ENCODE measurements around the gene FAM240A. TPM values are rescaled to one million over a fixed set of nuclear protein-coding genes. Genes with fewer than 3 reads are reported as not detected.

The FAM240A gene
- total and polyA plus RNA-seq, 2 experiments from 2014 or later = 0.18 TPM; not detected in 1

- TF ChIP-seq, protein P1, sequence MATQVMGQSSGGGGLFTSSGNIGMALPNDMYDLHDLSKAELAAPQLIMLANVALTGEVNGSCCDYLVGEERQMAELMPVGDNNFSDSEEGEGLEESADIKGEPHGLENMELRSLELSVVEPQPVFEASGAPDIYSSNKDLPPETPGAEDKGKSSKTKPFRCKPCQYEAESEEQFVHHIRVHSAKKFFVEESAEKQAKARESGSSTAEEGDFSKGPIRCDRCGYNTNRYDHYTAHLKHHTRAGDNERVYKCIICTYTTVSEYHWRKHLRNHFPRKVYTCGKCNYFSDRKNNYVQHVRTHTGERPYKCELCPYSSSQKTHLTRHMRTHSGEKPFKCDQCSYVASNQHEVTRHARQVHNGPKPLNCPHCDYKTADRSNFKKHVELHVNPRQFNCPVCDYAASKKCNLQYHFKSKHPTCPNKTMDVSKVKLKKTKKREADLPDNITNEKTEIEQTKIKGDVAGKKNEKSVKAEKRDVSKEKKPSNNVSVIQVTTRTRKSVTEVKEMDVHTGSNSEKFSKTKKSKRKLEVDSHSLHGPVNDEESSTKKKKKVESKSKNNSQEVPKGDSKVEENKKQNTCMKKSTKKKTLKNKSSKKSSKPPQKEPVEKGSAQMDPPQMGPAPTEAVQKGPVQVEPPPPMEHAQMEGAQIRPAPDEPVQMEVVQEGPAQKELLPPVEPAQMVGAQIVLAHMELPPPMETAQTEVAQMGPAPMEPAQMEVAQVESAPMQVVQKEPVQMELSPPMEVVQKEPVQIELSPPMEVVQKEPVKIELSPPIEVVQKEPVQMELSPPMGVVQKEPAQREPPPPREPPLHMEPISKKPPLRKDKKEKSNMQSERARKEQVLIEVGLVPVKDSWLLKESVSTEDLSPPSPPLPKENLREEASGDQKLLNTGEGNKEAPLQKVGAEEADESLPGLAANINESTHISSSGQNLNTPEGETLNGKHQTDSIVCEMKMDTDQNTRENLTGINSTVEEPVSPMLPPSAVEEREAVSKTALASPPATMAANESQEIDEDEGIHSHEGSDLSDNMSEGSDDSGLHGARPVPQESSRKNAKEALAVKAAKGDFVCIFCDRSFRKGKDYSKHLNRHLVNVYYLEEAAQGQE (IDR thresholded peaks at IDR 0.05; ENCODE audit: unreplicated experiment) = no peak
- TF ChIP-seq, protein P2, sequence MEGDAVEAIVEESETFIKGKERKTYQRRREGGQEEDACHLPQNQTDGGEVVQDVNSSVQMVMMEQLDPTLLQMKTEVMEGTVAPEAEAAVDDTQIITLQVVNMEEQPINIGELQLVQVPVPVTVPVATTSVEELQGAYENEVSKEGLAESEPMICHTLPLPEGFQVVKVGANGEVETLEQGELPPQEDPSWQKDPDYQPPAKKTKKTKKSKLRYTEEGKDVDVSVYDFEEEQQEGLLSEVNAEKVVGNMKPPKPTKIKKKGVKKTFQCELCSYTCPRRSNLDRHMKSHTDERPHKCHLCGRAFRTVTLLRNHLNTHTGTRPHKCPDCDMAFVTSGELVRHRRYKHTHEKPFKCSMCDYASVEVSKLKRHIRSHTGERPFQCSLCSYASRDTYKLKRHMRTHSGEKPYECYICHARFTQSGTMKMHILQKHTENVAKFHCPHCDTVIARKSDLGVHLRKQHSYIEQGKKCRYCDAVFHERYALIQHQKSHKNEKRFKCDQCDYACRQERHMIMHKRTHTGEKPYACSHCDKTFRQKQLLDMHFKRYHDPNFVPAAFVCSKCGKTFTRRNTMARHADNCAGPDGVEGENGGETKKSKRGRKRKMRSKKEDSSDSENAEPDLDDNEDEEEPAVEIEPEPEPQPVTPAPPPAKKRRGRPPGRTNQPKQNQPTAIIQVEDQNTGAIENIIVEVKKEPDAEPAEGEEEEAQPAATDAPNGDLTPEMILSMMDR (conservative IDR thresholded peaks at IDR 0.05; ENCODE audit: low read depth in 2 of 2) = no peak
- no peak for TF ChIP-seq STAT1 (IDR thresholded peaks at IDR 0.05; ENCODE audit: unreplicated experiment)
These were observed 3.1 kb upstream of the FAM240A start (continued) for GRCh38 chr3:46609212-46609721.

DNA sequence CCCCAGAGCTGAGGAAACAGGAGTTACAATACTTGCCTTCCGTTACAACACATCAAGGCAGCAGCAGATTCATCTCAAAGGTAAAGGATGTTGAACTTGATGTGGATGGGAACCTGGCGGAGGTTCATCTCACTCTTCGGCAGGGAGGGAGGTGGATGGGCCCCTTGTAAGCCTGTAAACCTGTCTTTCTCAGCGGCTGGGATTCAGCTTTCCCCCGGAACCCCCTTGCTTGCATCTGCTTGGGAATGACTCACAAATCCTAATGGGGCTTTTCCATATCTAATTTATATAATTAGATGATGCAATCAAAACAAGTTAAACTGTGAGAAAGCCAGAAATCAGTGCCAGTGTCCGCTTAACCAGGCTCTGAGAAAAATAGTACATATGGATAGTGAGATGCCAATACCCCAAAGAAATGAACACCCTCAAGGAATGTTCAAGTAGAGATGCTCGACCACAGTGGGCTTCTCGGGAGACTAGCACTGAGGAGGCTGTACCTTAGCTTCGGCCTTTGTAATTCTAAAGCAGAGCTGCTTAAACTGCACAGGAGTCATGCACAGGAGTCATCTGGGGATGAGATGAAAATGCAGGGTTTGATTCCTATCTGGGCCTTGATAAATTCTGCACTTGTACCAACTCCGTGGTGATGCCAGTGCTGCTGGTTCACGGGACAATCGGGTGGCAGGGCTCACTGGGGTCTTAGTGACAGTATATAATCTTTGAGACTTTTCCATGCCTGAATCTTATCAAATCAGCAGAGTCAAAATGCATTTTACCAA lies 2.2 kb upstream of the FAM240A start:
- H3K4me3 ChIP-seq = no peak overlapping the region
- no peaks in the 10 kb centered on the region for H3K27me3 ChIP-seq (ENCODE audit: insufficient read depth)
- Mint-ChIP-seq H3K4me3 (no peak overlapping the region; the same call in 2 of the 3 replicates), H3K36me3 (ENCODE audit: low read depth) (no peaks in the 10 kb centered on the region), H3K9me3 (no peaks in the 10 kb centered on the region), H3K27ac (no peak overlapping the region), H3K4me1 (peaks cover 36% of the 10 kb centered on the region), H3K27me3 (ENCODE audit: insufficient read depth, low read depth, poor library complexity) (peaks cover 4% of the 10 kb centered on the region)
- H3K4me2 ChIP-seq = no peak overlapping the region
- H3K4me1 ChIP-seq (ENCODE audit: insufficient read depth) = peaks cover 22% of the 10 kb centered on the region
- H3K27ac ChIP-seq (ENCODE audit: low read depth) = peak overlapping the region; percentile 61; the same call in 1 of the 2 replicates
- no peak for TF ChIP-seq EZH2 (IDR thresholded peaks at IDR 0.05; ENCODE audit: low read depth, unreplicated experiment)
- TF ChIP-seq STAT1 (IDR thresholded peaks at IDR 0.05; ENCODE audit: unreplicated experiment) = no peak
- no peak for TF ChIP-seq JUNB (IDR thresholded peaks at IDR 0.05; ENCODE audit: unreplicated experiment)
- no peak for TF ChIP-seq CREB1 (CRISPR knock-in tag; IDR thresholded peaks at IDR 0.05; ENCODE audit: low read depth)
- TF ChIP-seq, protein P2 (conservative IDR thresholded peaks at IDR 0.05; ENCODE audit: low read depth in 2 of 2) = no peak
- TF ChIP-seq EZH2phosphoT487 (IDR thresholded peaks at IDR 0.05; ENCODE audit: unreplicated experiment) = no peak
- DNase-seq (ENCODE audit: low spot score) (no peak), ATAC-seq (no peak)
- H3K9me2 ChIP-seq (ENCODE audit: insufficient read depth) = no peaks in the 10 kb centered on the region
- H2AFZ ChIP-seq = peak overlapping the region; percentile 88
- H3K79me2 ChIP-seq (replicated peaks; ENCODE audit: insufficient read depth) = no peaks in the 10 kb centered on the region
- H3F3A ChIP-seq (replicated peaks; ENCODE audit: low read depth) = no peaks in the 10 kb centered on the region
- H3K36me3 ChIP-seq (ENCODE audit: insufficient read depth) = no peaks in the 10 kb centered on the region
- H4K20me1 ChIP-seq (replicated peaks; ENCODE audit: insufficient read depth) = no peaks in the 10 kb centered on the region

Measured in GM23338 (cell line).